ENCODE results near the gene ABR. TPM values are rescaled to one million over a fixed set of nuclear protein-coding genes. Genes with fewer than 3 reads are reported as not detected.

The ABR gene
- polyA plus RNA-seq, 1 experiment = 65.4 TPM

DNA sequence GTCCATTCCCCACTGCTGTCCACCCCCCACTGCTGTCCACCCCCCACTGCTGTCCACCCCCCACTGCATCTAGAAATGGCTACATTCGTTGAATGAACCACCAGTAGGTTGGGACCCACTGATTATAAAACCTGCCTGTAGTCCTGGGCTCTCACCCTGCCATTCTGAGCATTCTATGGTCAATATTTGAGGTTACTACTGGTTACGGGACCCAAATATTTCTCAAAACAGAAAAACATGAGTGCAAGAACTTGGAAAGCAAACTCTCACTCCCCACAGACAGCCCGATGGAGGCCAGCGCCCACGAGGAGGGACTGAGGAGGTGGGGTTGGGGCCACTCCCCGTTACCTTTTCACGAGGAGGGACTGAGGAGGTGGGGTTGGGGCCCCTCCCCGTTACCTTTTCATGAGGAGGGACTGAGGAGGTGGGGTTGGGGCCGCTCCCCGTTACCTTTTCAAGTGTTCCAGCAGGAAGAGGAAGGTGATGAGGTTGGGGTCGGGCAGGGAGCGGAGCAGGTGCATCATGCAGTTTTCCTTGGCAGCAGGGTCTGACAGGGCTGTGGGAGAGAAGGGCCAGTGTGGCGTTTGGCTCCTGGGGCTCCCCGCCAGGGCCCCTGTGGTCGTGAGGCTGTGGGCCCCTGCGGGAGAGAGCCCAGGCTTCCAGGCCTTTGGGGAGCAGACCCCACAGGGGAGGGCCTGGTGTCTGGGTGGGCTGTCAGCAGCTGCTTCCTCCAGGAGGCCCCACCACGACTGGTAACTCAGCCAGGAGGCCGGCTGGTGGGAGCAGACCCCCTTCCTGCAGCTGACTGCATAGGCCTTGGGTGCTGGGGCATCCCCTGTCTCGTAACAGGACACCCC is 170.3 kb downstream of the ABR start:
- DNase-seq (ENCODE audit: low read depth) = no peak
- Histone ChIP-seq H3K36me3 (ENCODE audit: control insufficient read depth, insufficient read depth, low read length) (peaks cover 34% of the 10 kb centered on the region), H3K27me3 (ENCODE audit: control insufficient read depth, insufficient read depth, low read length) (no peaks in the 10 kb centered on the region), H3K4me3 (ENCODE audit: low read depth, low read length) (no peak overlapping the region)
- ChIA-PET CTCF (no interaction called here), POLR2A (no interaction called here)
- TF ChIP-seq, protein P1, sequence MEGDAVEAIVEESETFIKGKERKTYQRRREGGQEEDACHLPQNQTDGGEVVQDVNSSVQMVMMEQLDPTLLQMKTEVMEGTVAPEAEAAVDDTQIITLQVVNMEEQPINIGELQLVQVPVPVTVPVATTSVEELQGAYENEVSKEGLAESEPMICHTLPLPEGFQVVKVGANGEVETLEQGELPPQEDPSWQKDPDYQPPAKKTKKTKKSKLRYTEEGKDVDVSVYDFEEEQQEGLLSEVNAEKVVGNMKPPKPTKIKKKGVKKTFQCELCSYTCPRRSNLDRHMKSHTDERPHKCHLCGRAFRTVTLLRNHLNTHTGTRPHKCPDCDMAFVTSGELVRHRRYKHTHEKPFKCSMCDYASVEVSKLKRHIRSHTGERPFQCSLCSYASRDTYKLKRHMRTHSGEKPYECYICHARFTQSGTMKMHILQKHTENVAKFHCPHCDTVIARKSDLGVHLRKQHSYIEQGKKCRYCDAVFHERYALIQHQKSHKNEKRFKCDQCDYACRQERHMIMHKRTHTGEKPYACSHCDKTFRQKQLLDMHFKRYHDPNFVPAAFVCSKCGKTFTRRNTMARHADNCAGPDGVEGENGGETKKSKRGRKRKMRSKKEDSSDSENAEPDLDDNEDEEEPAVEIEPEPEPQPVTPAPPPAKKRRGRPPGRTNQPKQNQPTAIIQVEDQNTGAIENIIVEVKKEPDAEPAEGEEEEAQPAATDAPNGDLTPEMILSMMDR (IDR thresholded peaks at IDR 0.05; ENCODE audit: insufficient read depth, low read depth, low read length) = no peak

DNA sequence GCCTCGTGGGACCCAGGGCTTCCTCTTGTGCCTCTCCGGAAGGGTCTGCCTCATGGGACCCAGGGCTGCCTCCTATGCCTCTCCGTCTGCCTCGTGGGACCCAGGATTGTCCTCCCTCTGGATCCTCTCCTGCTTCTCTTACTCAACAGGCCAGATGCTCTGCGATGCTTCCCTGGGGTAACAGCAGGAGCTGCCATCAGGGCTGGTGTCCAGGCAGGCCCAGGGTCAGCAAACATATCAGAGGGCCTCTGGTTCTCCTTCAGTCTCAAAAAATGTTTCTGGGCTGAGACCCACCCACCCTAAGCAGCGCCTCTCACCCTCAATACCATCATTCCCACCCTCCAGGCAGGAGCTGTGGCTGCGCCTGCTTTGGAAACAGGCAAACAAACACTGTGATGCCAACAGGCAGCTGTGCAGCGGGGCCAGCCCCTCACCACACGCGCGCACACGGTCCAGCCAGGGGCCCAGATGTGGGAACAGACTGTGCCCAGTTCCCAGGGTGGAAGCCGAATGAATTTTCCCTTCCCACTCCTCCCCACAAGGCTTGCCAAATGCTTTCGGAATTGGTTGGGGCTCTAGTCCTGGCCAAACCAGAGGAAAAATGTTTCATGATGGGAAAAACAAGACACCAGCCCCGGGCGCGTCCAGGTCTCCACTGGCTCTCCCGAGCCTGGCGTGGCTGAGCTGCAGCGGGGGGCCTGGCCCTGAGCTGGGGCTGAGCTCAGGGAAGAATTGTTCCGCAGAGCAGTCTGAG is 171.6 kb downstream of the ABR start:
- ChIA-PET CTCF (interaction anchor here (1.6 kb wide), 1 partner anchor 48 kb away, joined by 4 read pairs; no protein-coding TSS in a partner anchor), POLR2A (no interaction called here)

DNA sequence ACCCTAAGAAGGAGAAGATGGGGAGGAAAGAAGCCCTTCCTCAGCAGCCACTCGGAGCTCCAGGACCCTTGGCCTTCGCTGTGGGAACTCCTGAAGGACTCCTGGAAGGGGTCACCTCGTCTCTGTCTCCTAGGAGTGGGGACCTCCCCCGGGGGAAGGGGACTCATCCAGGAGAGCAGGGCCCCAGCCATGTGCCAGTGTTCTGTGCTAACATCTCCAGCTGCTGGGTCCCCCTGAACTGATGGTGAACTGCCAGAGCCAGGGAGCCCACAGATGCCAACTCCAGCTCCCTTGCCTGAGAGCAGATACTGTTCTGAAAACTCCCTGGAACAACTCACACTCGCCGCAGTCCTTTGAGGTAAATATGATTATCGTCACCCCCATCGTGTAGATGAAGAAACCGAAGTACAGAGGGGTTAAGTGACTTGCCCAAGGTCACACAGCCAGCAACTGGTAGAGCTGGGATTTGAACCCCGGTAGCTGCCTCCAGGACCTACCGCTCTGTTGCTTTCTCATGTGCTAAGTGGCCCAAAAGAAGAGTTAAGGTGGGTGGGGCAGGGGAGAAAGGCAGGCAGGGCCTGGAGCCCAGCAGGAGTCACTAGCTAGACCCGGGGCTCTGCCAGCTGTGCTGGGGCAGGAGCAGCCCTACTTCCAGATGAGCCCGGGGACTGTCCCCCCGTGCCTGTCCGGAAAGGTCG is 172.3 kb downstream of the ABR start:
- TF ChIP-seq, protein P1 (IDR thresholded peaks at IDR 0.05; ENCODE audit: insufficient read depth, low read depth, low read length) = no peak
- peaks cover 35% of the 10 kb centered on the region for H3K36me3 ChIP-seq (ENCODE audit: control insufficient read depth, insufficient read depth, low read length)
- no peaks in the 10 kb centered on the region for H3K27me3 ChIP-seq (ENCODE audit: control insufficient read depth, insufficient read depth, low read length)
- ChIA-PET CTCF (interaction anchor here (1.6 kb wide), 1 partner anchor 49 kb away, joined by 4 read pairs; no protein-coding TSS in a partner anchor), POLR2A (no interaction called here)
- no peak overlapping the region for H3K4me3 ChIP-seq (ENCODE audit: low read depth, low read length)
- no peak for DNase-seq (ENCODE audit: low read depth)

More for the DNA sequence above, 171.6 kb downstream of the ABR start:
- Histone ChIP-seq H3K36me3 (ENCODE audit: control insufficient read depth, insufficient read depth, low read length) (peaks cover 36% of the 10 kb centered on the region), H3K4me3 (ENCODE audit: low read depth, low read length) (no peak overlapping the region), H3K27me3 (ENCODE audit: control insufficient read depth, insufficient read depth, low read length) (no peaks in the 10 kb centered on the region)
- DNase-seq (ENCODE audit: low read depth) = no peak
- TF ChIP-seq, protein P1 (IDR thresholded peaks at IDR 0.05; ENCODE audit: insufficient read depth, low read depth, low read length) = no peak

DNA sequence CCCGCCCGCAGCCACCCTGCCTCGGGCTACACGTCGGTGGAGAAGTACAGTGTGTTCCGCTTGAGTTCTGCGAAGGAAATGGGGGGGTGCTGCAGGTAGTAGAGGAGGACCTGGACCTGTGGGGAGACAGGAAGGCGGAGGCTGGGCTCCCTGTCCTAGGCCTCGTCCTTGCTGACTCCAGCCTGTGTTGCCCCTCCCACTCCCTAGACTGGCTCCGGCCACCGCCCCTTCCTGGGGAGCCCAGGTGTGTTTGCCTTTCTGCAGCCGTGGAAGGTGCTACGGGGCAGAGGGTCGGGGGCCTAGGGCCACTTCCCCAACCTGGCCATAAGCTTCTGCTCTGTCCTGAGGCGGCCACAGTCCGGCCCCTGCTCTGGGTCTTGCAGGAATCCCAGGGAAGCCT is 173.7 kb downstream of the ABR start:
- TF ChIP-seq, protein P1 (IDR thresholded peaks at IDR 0.05; ENCODE audit: insufficient read depth, low read depth, low read length) = no peak
- CTCF ChIA-PET = interaction anchor here (1.6 to 1.8 kb wide), 2 partner anchors 10 to 50 kb away, joined by 4 to 6 read pairs; partner anchors contain the start of gene TIMM22
- H3K36me3 ChIP-seq (ENCODE audit: control insufficient read depth, insufficient read depth, low read length) = peaks cover 36% of the 10 kb centered on the region
- POLR2A ChIA-PET = no interaction called here
- H3K27me3 ChIP-seq (ENCODE audit: control insufficient read depth, insufficient read depth, low read length) = no peaks in the 10 kb centered on the region
- no peak for DNase-seq (ENCODE audit: low read depth)
- H3K4me3 ChIP-seq (ENCODE audit: low read depth, low read length) = no peak overlapping the region

Measured in BJ (cell line).